Superior temporal gyrus (tissue), 1 donor: ENCODE results near the gene DNAH11.
A peak's percentile ranks its signal among the peaks of the same experiment; 100 is the strongest.
"Not testable (repeated sequence)": the region's sequence is repeated elsewhere in the genome, so short reads cannot be mapped to it uniquely, and the experiment has no call there.

ENCODE experiments used
- DNase-seq: peaks from one replicate; pipeline ENCODE4 v3.0.0-alpha.2; 2016; ENCODE audit errors: extremely low spot score

Gene DNAH11

DNA sequence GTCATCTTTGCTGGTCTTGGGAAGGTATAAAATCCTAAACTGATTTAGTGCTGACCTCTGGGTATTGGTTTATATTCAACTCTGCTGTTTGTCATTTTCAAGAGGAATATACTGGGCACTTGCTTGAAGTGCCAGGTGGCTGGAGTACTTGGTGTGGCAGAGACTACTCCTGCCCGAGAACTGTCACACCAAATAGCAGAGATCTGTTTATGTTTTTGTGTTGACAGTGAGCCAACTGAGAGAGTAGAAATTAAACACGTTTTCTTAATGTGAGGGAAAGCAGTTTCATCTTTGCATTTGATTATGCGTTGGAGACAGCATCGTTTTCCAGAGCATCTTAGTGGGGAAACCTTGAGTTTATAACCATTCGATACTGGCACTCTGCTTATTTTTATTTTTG lies 228.4 kb downstream of the DNAH11 start:
- DNase-seq: peak; percentile 34

DNA sequence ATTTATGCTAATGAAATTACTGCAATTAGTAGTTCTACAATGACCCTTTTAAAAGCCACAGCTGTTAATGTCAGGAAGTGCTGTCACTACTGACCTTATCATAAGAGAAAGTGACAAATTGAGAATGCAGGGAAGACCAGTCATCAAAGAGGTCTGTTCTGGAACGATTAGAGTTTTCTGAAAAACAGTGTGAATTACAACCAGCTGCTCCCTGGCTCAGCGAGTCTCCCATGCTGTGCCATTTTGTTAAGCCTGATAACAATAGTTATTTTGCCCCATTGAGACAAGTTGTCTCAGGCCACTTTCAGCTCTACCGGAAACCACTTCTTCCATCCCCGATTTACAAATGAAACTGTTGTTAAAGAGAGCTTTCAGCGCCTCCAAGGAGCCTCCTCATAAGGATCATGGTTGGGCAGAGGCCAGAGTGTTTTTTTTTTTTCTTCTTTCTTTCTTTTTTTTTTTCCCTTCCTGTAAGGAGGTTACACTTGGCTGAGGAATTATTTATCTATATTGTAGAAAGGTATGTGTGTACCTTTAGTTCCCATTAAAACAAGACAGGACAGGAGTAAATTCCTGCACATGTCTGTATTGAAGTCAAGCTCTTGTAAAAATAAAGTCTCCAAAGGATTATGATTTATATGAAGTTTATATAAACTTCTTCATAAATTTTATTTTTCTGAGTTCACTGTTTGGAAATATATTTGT lies 229.2 kb downstream of the DNAH11 start:
- peak; percentile 73 for DNase-seq

DNA sequence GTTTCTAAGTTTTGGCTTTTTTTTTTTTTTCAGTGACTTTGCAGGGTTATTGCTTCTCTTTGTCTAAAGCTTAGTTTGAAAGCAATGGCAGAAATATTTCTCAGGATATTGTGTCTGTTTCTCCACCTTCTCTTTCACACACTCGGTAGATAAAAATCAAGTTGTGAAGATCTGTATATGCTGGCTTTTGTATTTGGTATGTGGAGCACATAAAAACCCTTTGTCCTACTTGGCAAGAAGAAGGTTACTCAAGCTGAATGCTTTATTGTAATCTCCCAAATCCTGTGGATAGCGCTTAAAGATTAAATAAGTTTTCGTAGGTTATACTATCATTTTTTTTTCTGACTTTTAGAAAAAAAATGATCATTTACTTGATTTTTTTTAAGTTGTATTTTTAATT lies 230.5 kb downstream of the DNAH11 start:
- peak; percentile 87 for DNase-seq

DNA sequence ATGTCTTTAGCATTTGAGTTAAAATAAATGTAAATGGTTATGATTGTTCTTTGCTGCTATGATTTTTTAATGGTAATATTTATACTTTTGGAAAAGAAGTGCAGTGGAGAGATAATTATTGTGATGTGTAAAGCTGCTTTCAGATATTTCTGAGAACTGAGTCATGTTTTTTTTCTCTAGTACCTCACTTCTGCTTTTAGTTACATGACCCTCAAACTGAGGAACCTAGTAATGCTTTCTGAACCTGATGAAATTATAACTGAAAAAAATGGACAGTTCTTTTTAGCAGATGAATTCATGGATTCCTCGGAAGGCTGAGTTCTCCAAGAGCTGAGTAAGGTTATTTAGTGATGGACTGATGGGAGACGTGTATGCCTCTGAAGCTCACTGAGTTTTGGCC lies 235.1 kb downstream of the DNAH11 start:
- DNase-seq: no peak

DNA sequence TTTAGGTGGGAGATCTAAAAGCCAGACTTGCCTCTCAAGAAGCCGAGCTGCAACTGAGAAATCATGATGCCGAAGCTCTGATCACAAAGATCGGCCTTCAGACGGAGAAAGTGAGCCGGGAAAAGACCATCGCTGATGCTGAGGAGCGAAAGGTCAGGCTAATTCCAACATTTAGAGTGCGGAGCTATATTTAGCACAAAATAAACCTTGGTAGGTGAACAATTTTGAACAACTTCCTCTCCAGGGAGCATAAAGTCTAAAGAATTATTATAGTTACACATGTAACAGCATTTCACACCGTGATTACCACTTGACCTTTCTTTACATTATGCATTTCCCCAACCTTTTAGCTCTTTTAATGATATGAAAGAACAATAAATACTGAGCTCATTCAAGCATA lies 236.1 kb downstream of the DNAH11 start:
- DNase-seq: no peak

DNA sequence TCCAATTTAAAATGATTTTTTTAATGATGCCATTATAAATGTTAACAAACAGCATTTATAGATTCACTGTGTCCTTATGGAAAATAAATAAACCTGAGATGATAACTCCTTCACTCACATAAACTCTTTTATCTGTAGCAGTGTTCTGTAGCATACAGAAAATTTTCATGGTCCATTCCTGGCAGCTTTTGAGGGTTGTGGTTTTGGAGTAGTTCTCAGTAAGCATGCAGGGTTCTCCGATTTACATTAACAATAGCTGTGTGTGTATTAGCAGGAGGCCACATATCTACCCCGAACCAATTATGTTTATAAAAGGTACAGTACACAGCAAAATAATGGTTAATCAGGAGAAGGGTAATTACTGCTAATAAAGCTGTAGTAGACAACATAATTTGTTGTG lies 240.2 kb downstream of the DNAH11 start:
- no peak for DNase-seq

DNA sequence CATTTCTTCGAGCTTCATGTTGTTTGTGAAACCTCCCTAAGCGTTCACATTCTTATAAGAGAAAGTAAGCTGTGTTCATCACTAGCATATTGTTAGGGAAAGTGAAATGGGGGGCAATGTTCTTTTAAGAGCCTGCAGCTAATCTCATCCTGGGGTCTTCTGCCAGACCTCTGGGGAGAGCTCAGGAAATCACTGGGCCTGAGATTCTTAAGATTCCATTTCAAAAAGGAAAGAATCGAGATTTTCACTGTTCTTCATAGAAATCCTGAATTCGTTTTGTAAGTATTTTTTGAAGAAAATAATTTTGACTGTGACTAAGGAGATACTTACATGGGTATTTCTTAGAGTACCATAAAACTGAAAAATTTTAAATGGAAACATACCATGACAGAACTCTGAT lies 242.2 kb downstream of the DNAH11 start:
- no peak for DNase-seq

DNA sequence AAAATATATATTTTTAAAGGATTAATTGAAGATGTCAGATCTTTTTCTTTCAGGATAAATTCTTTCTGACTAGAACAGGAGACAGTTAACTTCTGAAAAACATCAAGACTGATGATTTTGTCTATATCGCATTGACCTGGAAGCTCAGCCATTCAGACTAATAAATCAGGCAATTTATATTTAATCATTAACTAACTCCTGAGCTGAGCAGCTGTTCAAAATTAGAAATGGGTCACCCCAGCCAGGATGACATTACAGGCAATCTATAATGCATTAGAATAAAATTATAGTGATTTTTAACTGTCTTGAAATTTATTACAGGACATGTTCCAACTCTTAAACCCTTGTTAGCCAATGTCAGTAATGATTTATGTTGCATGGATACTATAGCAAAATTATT lies 263.0 kb downstream of the DNAH11 start:
- no peak for DNase-seq

DNA sequence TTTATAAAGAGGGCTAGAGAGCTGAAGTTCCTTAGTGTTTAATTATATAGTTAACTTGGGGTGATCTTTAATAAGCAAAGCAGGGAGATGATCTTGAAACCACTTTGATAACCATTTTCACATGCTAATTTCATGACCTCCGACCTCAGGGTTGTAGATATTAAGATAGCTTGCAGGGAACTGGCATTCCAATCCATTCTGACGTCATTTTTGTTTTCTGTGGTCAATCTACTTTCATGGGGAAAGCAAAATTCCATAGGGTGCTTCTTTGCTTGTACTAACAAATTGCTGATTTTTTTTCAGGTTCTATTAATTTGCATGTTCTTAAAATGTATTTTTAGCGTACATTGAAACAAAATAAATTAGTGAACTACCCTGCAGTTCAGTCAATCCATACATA lies 263.5 kb downstream of the DNAH11 start:
- DNase-seq: no peak

DNA sequence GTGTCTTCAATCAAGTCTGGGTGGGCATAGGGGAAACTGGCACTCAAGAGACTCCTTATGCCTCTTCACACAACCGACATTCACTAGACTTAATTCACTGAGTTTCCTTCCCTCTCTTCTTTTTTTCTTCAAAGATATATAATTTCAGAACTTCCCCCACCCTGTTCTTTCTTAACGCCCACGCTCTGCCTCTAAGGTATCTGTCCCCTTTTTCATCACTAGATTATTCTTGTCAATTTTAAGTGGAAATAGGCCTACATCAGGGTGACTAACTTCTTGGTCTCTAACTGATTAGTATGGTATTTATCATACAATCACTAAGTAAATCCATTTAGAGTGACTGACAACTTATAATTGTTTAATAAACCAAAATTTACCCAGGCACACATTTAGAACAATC lies 276.2 kb downstream of the DNAH11 start:
- no peak for DNase-seq

DNA sequence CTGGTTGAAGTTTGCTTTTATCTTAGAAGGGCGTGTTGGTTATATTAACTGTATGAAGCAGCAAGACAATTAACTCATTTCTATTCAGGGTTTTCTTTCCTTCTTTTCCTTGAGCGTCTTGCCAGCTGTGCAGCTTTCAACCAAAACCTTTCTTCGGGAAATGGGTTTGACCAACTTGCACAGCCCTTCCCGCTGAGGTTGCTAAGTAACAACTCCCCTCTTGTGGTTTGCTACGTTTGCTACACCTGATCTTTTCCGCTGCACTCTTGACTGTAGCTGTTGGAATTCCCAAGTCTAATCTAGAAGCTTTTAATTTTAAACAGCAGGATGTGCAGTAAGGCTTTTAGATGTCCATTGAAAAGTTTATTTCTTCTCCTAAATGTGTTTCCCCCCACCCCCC lies 286.0 kb downstream of the DNAH11 start:
- no peak for DNase-seq

DNA sequence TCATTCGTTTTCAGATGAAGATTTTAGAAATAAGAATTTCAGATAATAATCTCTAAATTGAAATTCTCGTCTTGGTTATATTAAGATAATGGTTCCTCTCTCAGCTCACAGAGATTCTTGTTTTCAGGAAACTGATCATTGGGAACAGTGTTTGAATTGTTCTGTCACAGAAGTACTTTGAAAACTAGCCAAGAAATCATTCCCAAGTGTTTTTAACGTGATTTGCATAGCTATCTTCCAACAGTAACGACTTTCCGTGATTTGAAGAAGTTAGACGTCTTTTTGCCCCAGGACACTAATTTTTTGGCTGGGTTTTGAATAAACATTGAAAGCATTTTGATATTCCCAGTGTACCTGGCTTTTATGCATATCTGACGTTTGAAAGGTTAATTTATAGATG lies 286.9 kb downstream of the DNAH11 start:
- peak; percentile 33 for DNase-seq

DNA sequence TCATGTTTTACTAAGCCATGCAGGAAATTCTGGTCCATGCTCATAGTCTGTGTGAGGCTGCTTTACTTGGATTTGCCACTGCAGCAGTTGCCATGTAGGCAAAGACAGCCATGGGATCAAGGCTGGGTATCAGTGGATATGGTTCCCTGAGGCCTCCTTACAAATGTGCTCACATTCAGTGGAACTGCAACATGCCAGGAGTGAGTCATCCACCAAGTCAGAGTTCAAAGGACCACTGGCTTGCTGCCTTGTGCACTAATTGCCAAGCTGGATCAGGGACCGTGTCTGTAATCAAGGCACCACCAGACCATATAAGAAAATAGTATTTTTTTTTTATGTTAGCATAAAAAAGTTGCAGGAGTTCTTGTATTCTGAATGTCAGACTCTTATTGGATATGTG lies 301.9 kb downstream of the DNAH11 start:
- DNase-seq: no peak

DNA sequence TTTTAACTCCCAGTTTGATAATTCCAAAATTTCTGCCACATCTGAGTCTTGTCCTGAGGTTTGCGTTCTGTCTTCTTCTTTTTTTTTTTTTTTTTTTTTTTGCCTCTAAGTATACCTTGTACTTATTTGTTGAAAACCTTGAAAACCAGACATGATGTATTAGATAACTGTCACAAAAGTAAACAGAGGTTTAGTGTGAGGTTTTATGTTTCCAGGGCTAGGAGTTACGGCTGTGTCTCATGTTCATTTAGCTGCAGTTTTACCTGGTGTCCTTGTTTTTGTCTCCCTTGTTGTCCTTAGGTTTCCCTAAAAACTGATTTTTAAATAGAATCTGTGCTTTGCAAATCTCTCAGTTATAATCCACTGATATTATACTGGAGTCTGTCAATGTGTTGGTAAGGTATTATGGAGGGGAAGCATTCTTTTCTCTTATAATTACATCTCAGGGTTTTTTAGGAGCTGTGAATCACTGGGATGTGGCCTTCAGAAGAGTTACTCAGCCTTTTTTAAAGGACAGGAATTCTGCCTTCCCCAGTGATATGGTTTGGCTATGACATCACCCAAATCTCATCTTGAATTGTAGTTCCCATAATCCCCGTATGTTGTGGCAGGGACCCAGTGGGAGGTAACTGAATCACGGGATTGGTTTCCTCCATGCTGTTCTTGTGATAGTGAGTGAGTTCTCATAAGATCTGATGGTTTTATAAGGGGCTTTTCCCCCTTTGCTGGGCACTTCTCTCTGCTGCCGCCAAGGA lies 307.9 kb downstream of the DNAH11 start:
- no peak for DNase-seq

DNA sequence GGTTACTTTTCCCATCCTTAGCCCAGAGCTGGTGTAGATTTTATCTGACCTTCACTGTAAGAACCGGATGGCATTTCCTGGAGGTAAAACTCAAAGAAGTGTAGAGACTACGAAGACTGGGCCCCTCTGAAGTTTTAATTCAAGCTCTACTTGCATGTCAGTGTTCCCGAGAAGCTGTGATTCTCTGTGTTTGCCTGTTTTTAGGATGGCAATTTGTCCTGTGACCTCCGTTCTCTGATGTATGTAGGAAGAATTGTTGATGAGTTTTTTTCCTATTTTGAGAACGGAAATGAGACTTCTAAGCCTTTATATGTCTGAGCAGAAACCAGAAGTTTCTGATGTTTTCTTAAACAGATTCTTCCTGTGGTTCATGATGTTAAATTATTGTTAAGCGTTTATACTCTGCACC lies 308.7 kb downstream of the DNAH11 start:
- DNase-seq: no peak

DNA sequence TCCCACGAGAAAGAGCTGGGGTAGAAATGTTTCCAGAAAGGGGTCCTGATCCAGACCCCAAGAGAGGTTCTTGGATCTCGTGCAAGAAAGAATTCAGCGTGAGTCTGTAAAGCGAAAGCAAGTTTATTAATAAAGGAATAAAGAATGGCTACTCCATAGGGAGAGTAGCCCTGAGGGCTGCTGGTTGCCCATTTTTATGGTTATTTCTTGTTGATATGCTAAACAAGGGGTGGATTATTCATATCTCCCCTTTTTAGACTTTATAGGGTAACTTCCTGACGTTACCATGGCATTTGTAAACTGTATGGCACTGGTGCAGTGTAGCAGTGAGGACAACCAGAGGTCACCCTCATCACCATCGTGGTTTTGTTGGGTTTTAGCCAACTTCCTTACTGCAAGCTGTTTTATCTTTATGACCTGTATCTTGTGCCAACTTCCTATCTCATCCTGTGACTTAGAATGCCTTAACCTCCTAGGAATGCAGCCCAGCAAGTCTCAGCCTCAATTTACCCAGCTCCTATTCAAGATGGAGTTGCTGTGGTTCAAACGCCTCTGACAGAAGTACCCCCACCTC lies 322.9 kb downstream of the DNAH11 start:
- DNase-seq: not testable (repeated sequence)

DNA sequence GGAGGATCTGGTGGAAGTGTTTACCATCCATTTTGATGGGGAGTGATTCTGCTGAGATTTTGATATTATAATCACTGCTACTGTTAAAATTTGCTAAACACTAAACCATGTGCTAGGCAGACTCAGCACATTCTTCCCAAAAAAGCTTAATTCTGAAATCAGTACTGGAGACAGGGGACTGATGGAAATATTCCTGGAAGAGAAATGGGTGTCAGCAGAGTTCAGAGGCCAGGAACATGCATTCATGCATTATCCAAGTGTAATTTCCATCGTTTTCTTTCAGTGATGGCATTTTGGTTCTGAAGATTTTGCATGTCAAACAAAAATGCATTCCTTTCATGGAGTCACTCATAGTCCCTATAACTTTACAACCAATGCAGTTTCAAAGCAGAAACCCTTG lies 323.9 kb downstream of the DNAH11 start:
- DNase-seq: no peak

DNA sequence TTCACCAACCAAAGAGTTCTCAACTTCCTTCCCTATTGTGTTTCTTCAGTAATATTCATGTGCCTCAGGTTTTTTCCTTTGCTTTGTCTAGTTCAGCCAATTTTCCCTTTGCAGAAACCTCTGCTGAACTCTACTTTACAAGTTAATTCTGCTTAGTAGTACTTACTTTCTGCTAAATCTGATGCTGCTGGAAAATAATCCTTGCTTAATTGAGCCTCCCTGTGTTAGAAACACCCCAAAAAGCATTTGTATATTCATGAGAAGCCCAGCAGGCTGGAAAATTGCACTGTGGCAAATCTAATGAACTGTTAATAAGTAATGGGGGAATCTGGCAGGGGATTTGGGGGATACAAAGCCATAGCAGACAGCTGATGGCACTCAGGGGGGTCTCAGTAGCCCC lies 324.4 kb downstream of the DNAH11 start:
- no peak for DNase-seq

DNA sequence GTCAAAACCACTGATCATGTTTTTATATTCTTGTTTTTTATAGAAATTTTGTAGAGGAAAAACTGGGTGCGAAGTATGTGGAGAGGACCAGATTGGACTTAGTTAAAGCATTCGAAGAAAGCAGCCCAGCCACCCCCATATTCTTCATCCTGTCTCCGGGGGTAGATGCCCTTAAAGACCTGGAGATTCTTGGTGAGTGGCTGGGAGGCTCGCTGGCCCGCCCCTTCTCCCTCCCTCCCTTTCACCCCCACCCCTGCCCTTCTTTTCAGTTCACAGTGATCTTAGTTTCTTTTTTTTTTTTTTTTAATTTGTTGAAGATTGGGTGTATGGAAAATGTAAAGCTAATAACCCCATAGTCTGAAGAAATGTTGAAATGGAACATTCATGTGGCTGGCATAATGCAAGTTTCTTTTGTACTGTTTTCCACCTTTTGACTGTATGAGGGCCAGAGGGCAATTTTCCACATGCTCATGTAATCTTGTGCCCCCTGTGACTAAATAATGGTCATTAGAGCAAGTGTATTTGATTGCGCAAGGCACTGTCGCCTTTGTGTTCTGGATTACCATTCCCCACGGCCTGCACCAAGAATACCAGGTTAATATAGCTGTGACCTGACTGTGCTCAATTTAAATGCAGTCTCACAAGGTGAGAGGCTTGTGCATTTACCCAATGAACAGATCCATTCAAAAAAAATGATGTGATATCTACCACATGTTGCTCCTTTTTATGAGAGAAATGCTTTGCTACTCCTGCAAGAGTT lies 325.2 kb downstream of the DNAH11 start:
- no peak for DNase-seq

DNA sequence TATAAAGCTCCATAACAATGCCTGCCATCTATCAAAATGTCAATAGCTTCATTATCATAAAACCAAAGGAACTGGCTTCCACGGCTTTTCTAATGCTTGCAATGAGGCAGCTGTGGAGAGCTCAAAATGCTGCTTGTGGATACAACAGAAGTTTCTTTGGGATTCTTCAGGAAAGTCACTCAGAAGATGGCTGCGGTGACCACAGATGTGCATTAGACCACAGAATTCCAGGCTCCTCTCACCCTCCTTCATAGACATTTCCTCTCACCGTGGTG lies 325.7 kb downstream of the DNAH11 start:
- no peak for DNase-seq

DNA sequence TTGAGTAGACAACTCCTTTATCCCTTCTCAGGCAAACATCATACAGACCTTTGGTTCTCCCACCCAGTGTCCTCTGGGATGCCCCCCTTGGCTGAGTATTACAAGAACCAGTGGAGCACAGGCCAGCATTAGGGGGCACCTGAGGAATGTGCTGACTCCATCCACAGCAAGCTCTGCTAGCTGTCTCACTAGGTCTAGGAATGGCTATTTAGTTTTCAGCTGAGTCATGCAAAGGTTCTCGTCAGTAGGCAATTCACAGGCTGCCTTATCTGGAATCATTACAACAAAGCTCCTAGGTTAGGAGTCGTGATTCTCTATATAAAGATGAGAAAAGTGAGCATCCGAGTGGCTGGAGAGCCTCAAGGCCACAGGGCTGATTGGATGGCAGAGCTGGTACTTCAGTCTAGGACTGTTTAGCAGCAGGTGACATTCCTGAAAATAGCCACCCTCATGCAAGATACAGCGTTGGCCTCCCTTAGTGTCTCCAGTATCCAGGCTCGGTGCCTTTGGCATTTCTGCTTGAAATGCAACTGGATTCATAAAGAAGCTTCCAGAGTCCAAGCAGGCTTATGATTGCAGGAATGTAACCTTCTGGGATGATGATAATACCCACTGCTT lies 327.1 kb downstream of the DNAH11 start:
- no peak for DNase-seq

DNA sequence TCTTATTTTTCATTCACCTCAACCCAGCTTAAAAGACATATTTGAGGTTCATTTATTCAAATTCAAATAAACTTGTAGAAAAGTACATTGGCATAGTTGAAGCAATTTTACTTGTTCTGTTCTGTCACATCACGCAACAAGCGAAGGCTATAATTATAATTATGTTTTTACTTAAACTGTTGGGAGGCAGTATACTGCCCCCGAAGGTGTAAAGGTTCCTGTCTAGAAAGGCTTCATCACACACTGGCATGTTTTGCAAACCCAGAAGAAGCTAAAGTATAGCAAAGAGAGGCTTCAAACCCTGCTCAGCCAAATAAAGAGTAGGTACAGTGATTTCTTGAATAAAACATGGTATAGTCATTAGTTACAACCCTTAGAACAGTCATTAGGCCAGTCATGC lies 340.2 kb downstream of the DNAH11 start:
- no peak for DNase-seq
